SK-N-SH (cell line): ENCODE measurements around the gene CD300H.

Experiments
- EZH2phosphoT487 ChIP-seq: fragments of 200-600 bp; sonication (generic); IDR thresholded peaks from 2 replicates; pipeline ENCODE4 v1.6.1; 2017; ENCODE audit warnings: low read depth, mixed run types, mild to moderate bottlenecking, antibody characterized with exemption, moderate library complexity, borderline replicate concordance
- POLR2AphosphoS5 ChIP-seq: IDR thresholded peaks from 2 replicates; pipeline ENCODE4 v1.6.1; 2012; ENCODE audit warnings: low read depth, low read length
- SIN3A ChIP-seq: IDR thresholded peaks from 2 replicates; pipeline ENCODE4 v1.6.1; 2012; ENCODE audit warnings: low read depth, mild to moderate bottlenecking, low read length, moderate library complexity, borderline replicate concordance
- TF ChIP-seq, protein P1 (sequence below): fragments of 200-600 bp; sonication (generic); IDR thresholded peaks from 2 replicates; pipeline ENCODE4 v1.6.1; 2017; ENCODE audit warnings: antibody characterized with exemption, mild to moderate bottlenecking, moderate library complexity
- TF ChIP-seq, protein P2 (sequence below): IDR thresholded peaks from 2 replicates; pipeline ENCODE4 v1.4.0; 2012; ENCODE audit warnings: low read depth
- TF ChIP-seq, protein P3 (sequence below): fragments of 150-350 bp; IDR thresholded peaks from 2 replicates; pipeline ENCODE4 v1.6.1; 2017; ENCODE audit warnings: antibody characterized with exemption, low read length, low read depth, borderline replicate concordance

DNA sequence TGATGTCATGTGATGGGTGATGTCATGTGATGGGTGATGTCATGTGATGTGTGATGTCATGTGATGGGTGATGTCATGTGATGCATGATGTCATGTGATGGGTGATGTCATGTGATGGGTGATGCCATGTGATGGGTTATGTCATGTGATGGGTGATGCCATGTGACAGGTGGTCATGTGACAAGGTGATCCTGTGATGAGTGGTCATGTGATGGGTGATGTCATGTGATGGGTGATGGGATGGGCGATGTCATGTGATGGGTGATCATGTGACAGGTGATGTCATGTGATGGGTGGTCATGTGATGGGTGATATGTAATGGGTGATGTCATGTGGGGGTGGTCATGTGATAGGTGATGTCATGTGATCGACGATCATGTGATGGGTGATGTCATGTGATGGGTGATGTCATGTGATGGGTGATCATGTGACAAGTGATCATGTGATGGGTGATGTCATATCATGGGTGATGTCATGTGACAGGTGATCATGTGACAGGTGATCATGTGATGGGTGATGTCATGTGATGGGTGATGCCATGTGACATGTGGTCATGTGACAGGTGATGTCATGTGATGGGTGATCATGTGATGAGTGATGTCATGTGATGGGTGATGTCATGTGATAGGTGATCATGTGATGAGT lies 53.2 kb downstream of the CD300H start:
- TF ChIP-seq EZH2phosphoT487 (no peak), SIN3A (no peak), POLR2AphosphoS5 (no peak)
- TF ChIP-seq, protein P1, sequence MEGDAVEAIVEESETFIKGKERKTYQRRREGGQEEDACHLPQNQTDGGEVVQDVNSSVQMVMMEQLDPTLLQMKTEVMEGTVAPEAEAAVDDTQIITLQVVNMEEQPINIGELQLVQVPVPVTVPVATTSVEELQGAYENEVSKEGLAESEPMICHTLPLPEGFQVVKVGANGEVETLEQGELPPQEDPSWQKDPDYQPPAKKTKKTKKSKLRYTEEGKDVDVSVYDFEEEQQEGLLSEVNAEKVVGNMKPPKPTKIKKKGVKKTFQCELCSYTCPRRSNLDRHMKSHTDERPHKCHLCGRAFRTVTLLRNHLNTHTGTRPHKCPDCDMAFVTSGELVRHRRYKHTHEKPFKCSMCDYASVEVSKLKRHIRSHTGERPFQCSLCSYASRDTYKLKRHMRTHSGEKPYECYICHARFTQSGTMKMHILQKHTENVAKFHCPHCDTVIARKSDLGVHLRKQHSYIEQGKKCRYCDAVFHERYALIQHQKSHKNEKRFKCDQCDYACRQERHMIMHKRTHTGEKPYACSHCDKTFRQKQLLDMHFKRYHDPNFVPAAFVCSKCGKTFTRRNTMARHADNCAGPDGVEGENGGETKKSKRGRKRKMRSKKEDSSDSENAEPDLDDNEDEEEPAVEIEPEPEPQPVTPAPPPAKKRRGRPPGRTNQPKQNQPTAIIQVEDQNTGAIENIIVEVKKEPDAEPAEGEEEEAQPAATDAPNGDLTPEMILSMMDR: no peak
- TF ChIP-seq, protein P2, sequence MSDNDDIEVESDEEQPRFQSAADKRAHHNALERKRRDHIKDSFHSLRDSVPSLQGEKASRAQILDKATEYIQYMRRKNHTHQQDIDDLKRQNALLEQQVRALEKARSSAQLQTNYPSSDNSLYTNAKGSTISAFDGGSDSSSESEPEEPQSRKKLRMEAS: no peak
- TF ChIP-seq, protein P3, sequence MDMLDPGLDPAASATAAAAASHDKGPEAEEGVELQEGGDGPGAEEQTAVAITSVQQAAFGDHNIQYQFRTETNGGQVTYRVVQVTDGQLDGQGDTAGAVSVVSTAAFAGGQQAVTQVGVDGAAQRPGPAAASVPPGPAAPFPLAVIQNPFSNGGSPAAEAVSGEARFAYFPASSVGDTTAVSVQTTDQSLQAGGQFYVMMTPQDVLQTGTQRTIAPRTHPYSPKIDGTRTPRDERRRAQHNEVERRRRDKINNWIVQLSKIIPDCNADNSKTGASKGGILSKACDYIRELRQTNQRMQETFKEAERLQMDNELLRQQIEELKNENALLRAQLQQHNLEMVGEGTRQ: peak; percentile 22; the same call in 1 of the 2 replicates
